ENCODE data around the gene CABP7.

Gene CABP7

DNA sequence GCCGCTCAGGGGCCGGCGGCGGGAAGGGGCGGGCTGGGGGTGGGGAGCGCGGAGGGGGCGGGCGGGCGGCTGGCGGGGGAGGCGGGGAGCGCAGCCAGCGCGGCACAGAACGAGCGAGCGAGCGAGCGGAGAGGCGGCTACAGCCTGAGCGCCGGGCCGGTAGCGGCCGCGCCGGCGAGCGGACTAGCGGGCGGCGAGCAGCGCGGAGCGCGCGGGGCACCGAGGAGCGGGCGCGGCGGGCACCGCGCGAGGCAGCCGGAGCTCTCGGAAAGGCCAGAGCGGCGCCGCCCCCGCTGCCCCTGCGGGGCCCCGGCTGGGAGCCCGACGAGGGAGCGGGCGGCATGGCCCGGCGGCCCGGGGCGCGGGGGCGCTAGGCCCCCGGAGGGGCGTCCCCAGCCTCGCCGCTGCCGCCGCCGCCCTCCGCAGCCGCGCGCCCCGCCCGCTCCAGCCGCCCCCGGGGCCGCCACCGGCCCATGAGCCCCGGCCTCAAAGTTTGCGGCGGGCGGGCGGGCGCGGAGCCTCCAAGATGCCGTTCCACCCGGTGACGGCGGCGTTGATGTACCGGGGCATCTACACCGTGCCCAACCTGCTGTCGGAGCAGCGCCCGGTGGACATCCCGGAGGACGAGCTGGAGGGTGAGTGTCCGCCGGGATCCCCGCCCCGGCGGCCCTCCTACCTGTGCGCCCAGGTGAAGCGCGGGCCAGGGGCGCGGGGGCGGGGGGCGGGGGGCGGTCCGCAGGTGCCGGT lies at the start of gene CABP7:
TSS of gene CABP7 (plus strand) at position 105 of the 747 bp plus-strand sequence. CDS start at position 527, 422 bp downstream.
- Histone ChIP-seq H3K4me2 (ENCODE audit: low read length) (no peak within 1 kb of the TSS), H3K9me3 (ENCODE audit: low read length) (no peaks in the 10 kb centered on the region), H3K9me2 (ENCODE audit: low read depth, low read length) (no peaks in the 10 kb centered on the region), H2AFZ (ENCODE audit: low read length) (no peak within 1 kb of the TSS), H3K9ac (ENCODE audit: low read length) (no peak within 1 kb of the TSS), H3K27me3 (ENCODE audit: insufficient read depth, low read length) (peaks cover 19% of the 10 kb centered on the region; the same call in 1 of the 2 replicates), H4K20me1 (ENCODE audit: insufficient read depth, low read length) (no peaks in the 10 kb centered on the region), H3K79me2 (ENCODE audit: insufficient read depth, low read length) (no peaks in the 10 kb centered on the region), H3K36me3 (ENCODE audit: insufficient read depth, low read length) (no peaks in the 10 kb centered on the region), H3F3A (ENCODE audit: insufficient read depth, low read length) (no peaks in the 10 kb centered on the region), H3K4me3 (ENCODE audit: low read depth, low read length, poor library complexity, severe bottlenecking) (no peak within 1 kb of the TSS), H3K27ac (ENCODE audit: low read depth, low read length, poor library complexity, severe bottlenecking) (no peak within 1 kb of the TSS), H3K4me1 (ENCODE audit: insufficient read depth, low read length, severe bottlenecking) (no peaks in the 10 kb centered on the region)
- TF ChIP-seq, protein P1, sequence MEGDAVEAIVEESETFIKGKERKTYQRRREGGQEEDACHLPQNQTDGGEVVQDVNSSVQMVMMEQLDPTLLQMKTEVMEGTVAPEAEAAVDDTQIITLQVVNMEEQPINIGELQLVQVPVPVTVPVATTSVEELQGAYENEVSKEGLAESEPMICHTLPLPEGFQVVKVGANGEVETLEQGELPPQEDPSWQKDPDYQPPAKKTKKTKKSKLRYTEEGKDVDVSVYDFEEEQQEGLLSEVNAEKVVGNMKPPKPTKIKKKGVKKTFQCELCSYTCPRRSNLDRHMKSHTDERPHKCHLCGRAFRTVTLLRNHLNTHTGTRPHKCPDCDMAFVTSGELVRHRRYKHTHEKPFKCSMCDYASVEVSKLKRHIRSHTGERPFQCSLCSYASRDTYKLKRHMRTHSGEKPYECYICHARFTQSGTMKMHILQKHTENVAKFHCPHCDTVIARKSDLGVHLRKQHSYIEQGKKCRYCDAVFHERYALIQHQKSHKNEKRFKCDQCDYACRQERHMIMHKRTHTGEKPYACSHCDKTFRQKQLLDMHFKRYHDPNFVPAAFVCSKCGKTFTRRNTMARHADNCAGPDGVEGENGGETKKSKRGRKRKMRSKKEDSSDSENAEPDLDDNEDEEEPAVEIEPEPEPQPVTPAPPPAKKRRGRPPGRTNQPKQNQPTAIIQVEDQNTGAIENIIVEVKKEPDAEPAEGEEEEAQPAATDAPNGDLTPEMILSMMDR (IDR thresholded peaks at IDR 0.05; ENCODE audit: low read length): no peak
- TF ChIP-seq EZH2 (IDR thresholded peaks at IDR 0.05; ENCODE audit: borderline replicate concordance, low read length): no peak

DNA sequence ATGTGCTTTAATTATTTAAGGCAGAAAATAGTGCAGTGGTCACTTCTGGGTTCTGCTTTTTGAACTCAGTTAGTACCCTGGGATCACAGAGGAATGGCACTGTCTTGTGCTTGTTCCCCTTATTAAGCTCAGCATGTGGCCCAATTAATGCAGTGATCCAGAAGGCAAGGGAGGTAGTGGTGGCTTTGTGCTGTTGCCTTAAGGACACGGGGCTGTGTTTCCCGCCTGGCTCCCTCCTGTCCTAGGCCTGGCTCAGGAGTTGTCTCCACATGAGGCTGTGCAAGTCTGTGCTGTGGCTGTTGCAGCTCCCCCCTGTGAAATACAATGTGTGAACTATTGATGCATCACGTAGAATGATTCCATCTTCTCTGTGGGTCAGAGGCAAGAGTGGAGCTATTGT lies 49.2 kb upstream of the CABP7 start:
- Histone ChIP-seq H3K4me3 (ENCODE audit: low read depth, low read length, poor library complexity, severe bottlenecking) (no peak overlapping the region), H3K36me3 (ENCODE audit: insufficient read depth, low read length) (peaks cover 59% of the 10 kb centered on the region), H3K9me2 (ENCODE audit: low read depth, low read length) (no peaks in the 10 kb centered on the region), H4K20me1 (ENCODE audit: insufficient read depth, low read length) (no peaks in the 10 kb centered on the region), H3K9ac (ENCODE audit: low read length) (no peak overlapping the region), H3K4me1 (ENCODE audit: insufficient read depth, low read length, severe bottlenecking) (no peaks in the 10 kb centered on the region), H3K4me2 (ENCODE audit: low read length) (no peak overlapping the region), H3K9me3 (ENCODE audit: low read length) (no peaks in the 10 kb centered on the region), H3K79me2 (ENCODE audit: insufficient read depth, low read length) (no peaks in the 10 kb centered on the region), H3K27ac (ENCODE audit: low read depth, low read length, poor library complexity, severe bottlenecking) (no peak overlapping the region), H2AFZ (ENCODE audit: low read length) (no peak overlapping the region), H3F3A (ENCODE audit: insufficient read depth, low read length) (no peaks in the 10 kb centered on the region), H3K27me3 (ENCODE audit: insufficient read depth, low read length) (no peaks in the 10 kb centered on the region)
- no peak for TF ChIP-seq EZH2 (IDR thresholded peaks at IDR 0.05; ENCODE audit: borderline replicate concordance, low read length)

DNA sequence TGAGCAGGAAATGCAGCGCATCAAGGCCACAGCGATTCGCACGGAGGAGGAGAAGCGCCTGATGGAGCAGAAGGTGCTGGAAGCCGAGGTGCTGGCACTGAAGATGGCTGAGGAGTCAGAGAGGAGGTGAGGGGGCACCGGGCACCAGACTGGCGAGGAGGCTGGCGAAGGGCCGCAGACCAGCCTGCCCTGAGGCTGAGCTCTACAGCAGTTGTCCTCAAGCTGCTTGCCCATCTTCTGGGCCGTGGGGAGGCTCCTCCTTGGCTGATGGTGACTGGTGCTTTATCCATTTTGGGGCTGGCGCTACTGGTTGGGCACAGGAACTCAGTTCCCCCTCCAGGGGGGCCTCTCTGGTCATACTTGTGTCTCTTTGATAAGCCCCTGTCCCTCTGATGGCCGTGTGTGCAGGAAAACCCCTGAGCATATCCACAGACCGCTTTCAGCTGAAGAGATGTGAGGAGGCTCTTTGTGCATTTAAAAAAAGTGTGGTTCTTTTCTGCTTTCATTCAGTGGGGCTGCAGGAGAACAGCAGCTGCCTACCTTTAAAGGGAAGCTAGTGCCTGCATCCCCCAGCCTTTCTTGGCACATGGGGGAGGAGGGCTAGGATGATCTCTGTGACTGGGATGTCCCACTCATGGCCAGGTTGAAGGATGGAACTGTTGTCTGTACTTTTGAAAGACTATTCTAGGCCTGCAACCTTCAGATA lies 46.3 kb upstream of the CABP7 start:
- no peaks in the 10 kb centered on the region for H3K79me2 ChIP-seq (ENCODE audit: insufficient read depth, low read length)
- H3K9me3 ChIP-seq (ENCODE audit: low read length): no peaks in the 10 kb centered on the region
- no peak overlapping the region for H3K4me2 ChIP-seq (ENCODE audit: low read length)
- no peak overlapping the region for H3K9ac ChIP-seq (ENCODE audit: low read length)
- H4K20me1 ChIP-seq (ENCODE audit: insufficient read depth, low read length): no peaks in the 10 kb centered on the region
- H3F3A ChIP-seq (ENCODE audit: insufficient read depth, low read length): no peaks in the 10 kb centered on the region
- no peaks in the 10 kb centered on the region for H3K9me2 ChIP-seq (ENCODE audit: low read depth, low read length)
- no peak overlapping the region for H3K4me3 ChIP-seq (ENCODE audit: low read depth, low read length, poor library complexity, severe bottlenecking)
- TF ChIP-seq, protein P1 (IDR thresholded peaks at IDR 0.05; ENCODE audit: low read length): no peak
- H2AFZ ChIP-seq (ENCODE audit: low read length): no peak overlapping the region
- no peaks in the 10 kb centered on the region for H3K27me3 ChIP-seq (ENCODE audit: insufficient read depth, low read length)
- no peaks in the 10 kb centered on the region for H3K4me1 ChIP-seq (ENCODE audit: insufficient read depth, low read length, severe bottlenecking)
- peaks cover 78% of the 10 kb centered on the region for H3K36me3 ChIP-seq (ENCODE audit: insufficient read depth, low read length)
- no peak overlapping the region for H3K27ac ChIP-seq (ENCODE audit: low read depth, low read length, poor library complexity, severe bottlenecking)
